HG02970 (cell line): ENCODE results near the gene ABCA12.

Source experiments
- ATAC-seq: cut with Tn5 transposase; IDR thresholded peaks from one replicate; pipeline ENCODE4 v1.9.1; 2021; ENCODE audit warnings: mild to moderate bottlenecking, moderate library complexity, moderate number of reproducible peaks; ENCODE audit not compliant: unreplicated experiment, low FRiP score

Gene ABCA12

DNA sequence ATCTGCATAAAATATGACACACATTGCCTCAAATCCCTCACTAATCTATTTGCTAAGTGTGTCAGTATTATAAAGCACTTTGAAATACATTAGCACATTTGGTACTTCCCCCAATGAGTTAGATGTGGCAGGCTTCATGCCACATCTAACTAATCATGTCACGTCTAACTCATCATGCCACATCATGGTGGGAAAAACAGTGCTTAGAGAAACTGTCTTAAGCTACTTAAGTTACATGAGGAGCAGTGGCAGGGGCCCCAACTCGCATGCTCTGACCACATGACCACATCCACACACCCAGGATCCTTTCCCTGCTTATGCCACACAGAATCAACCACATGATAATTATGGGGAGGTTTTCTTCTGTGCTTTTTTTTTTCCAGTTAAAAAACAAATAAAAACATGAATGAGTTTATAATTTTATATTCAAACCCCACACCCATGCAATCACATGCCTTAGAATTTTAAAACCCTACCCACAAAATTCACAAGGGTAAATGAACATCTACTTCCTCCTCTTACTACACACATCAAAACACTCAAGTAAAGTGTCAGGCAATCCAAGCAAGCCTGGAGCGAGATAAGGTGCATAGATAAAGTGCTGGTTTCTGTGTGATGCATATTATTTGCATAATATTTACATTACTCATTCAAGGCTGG is 1.6 kb downstream of the ABCA12 start:
- no peak for ATAC-seq

- no peak for ATAC-seq
Observed at GRCh38 chr2:215120401-215120800, 18.0 kb downstream of the ABCA12 start.

DNA sequence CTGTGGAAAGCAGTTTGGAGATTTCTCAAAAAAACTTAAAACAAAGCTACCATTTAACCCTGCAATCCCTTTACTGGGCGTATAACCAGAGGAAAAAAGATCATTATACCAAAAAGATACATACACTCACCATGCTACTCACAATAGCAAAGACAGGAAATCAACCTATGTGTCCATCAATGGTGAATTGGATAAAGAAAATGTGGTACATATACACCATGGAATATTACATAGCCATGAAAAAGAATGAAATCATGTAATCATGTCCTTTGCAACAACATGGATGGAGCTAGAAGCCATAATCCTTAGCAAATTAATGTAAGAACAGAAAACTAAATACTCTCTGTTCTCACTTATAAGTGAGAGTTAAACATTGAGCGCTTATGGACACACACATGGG is 18.6 kb downstream of the ABCA12 start:
- no peak for ATAC-seq

- no peak for ATAC-seq
Observed at GRCh38 chr2:215110918-215111317, 27.5 kb downstream of the ABCA12 start.

DNA sequence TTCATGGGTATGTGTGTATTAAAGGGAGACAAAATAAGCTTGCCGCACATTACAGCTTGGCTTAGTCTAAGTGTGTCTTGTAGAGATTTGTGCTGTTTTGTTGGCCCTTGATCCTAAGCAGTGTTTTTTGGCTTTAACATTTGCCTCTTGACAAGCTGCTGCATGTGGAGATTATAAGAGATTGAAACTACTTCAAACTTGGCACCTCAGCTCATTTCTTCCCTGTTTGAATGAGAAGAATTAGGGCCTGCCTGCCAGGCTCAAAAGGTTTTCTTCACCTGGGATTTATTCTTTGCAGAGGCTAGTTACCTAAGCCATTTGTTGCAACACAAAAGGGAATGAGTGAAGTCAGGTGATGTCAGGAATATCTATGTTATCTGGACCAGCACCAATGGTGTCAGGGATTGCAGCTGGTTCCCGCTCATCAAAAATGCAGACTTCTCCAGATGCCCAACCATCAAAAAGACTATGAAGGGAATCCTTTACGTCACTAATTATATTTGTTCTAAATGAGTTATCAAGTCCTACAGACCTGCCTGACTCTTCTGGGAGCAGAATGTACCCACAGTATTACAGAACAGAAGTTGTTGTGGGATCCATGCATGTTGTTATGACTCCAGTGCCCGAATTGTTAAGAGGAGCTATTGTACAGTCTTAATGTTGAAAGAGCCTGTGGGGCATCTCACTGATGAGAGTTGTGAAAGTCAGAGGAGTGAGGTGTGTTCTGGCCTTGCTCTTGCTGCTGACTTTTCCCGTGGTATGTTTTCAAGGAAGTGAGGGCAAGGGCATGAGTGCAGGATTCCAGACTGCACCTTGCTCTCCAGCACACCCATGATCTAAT is 31.0 kb downstream of the ABCA12 start:
- ATAC-seq = no peak

GRCh38 chr2:215105607-215106354 is 32.6 kb downstream of the ABCA12 start:
- no peak for ATAC-seq

- no peak for ATAC-seq
Observed at GRCh38 chr2:215104226-215104625, 34.2 kb downstream of the ABCA12 start.

GRCh38 chr2:215098875-215099274 is 39.6 kb downstream of the ABCA12 start:
- no peak for ATAC-seq

- no peak for ATAC-seq
Observed at GRCh38 chr2:215084080-215084479, 54.3 kb downstream of the ABCA12 start.

DNA sequence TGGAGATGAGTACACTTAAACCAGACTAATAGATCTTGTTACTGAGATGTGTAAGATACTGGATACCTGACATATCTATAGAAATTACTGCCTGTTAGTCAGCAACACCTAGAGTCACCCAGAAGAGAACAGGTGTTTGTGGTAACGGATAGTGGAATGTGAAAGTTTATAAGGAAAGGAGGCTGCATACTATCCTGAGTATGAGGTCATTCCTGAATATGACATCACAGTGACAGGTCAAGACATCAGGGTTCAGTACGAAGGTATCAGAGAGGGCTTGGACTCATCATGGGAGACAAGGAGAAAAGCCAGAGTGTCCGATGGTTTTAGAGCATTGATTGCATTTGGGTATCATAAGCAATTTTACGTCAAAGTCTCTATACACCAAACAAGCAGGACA is 55.3 kb downstream of the ABCA12 start:
- ATAC-seq = no peak

GRCh38 chr2:215082446-215082845 is 56.0 kb downstream of the ABCA12 start:
- no peak for ATAC-seq

- ATAC-seq = no peak
Observed at GRCh38 chr2:215080545-215080944, 57.9 kb downstream of the ABCA12 start.

DNA sequence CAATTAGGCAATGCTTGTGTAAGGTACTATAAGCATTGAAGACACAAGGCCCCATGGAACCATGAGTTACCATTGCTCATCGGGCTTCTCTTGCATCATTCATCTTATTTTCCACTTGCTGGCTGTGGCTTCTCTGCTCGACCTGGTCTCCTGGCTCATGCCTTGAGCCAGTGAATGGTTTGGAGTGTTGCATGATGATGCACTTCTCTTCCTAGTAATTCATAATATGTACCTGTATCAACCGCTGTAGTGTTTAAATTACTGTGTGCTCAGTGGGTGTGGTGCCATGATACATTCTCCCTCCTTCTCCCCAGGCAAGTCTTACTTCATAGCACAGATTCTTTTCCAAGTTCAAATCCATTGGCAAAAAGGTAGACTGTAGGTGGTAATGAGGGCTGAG is 66.8 kb downstream of the ABCA12 start:
- ATAC-seq = no peak

DNA sequence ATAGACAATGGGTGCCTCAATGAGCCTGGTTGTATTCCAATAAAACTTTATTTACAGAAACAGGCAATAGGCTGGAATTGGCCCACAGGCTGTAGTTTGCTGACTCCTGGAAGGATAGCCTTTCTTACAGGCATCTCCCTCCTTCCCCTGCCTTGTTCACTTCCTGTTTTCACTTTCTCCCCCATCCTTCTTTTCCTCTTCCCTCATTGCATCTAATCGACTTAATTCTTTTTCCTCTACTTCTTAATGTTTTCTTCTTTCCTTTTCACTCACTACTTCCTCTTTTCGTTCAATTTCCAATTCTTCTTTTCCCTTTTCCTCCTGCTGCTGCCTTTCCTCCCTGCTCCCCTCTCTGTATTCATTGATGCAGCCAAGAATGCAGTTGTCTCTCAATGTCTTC is 70.0 kb downstream of the ABCA12 start:
- ATAC-seq = no peak

GRCh38 chr2:215066124-215066523 is 72.3 kb downstream of the ABCA12 start:
- no peak for ATAC-seq

- ATAC-seq = no peak
Observed at GRCh38 chr2:215063526-215063925, 74.9 kb downstream of the ABCA12 start.

- ATAC-seq = no peak
Observed at GRCh38 chr2:215060861-215061536, 77.4 kb downstream of the ABCA12 start.

GRCh38 chr2:215059724-215060123 is 78.7 kb downstream of the ABCA12 start:
- ATAC-seq = no peak

GRCh38 chr2:215055891-215056290 is 82.5 kb downstream of the ABCA12 start:
- no peak for ATAC-seq

GRCh38 chr2:215052810-215053209 is 85.6 kb downstream of the ABCA12 start:
- no peak for ATAC-seq

GRCh38 chr2:215052404-215052803 is 86.0 kb downstream of the ABCA12 start:
- no peak for ATAC-seq
